ENCODE measurements around the gene C2CD4D.

The C2CD4D gene

GRCh38 chr1:151814426-151814825 is 25.2 kb downstream of the C2CD4D start:
- no peak for TF ChIP-seq POLR2AphosphoS5 (IDR thresholded peaks at IDR 0.05; ENCODE audit: low read depth, low read length)
- TF ChIP-seq, protein P1, sequence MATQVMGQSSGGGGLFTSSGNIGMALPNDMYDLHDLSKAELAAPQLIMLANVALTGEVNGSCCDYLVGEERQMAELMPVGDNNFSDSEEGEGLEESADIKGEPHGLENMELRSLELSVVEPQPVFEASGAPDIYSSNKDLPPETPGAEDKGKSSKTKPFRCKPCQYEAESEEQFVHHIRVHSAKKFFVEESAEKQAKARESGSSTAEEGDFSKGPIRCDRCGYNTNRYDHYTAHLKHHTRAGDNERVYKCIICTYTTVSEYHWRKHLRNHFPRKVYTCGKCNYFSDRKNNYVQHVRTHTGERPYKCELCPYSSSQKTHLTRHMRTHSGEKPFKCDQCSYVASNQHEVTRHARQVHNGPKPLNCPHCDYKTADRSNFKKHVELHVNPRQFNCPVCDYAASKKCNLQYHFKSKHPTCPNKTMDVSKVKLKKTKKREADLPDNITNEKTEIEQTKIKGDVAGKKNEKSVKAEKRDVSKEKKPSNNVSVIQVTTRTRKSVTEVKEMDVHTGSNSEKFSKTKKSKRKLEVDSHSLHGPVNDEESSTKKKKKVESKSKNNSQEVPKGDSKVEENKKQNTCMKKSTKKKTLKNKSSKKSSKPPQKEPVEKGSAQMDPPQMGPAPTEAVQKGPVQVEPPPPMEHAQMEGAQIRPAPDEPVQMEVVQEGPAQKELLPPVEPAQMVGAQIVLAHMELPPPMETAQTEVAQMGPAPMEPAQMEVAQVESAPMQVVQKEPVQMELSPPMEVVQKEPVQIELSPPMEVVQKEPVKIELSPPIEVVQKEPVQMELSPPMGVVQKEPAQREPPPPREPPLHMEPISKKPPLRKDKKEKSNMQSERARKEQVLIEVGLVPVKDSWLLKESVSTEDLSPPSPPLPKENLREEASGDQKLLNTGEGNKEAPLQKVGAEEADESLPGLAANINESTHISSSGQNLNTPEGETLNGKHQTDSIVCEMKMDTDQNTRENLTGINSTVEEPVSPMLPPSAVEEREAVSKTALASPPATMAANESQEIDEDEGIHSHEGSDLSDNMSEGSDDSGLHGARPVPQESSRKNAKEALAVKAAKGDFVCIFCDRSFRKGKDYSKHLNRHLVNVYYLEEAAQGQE (IDR thresholded peaks at IDR 0.05; ENCODE audit: insufficient read depth in 1 of 2, low read depth in 2 of 2, low read length in 2 of 2) = no peak
- no peak for TF ChIP-seq FOXP2 (optimal IDR thresholded peaks at IDR 0.05; ENCODE audit: borderline replicate concordance, extremely low read depth, extremely low read length, insufficient read depth)
- no peak for TF ChIP-seq SIN3A (IDR thresholded peaks at IDR 0.05; ENCODE audit: borderline replicate concordance, insufficient read depth, low read length)
- TF ChIP-seq TAF1 (IDR thresholded peaks at IDR 0.05; ENCODE audit: borderline replicate concordance, insufficient read depth, low read length) = no peak

- TF ChIP-seq FOXP2 (optimal IDR thresholded peaks at IDR 0.05; ENCODE audit: borderline replicate concordance, extremely low read depth, extremely low read length, insufficient read depth) (no peak), TAF1 (IDR thresholded peaks at IDR 0.05; ENCODE audit: borderline replicate concordance, insufficient read depth, low read length) (no peak), SIN3A (IDR thresholded peaks at IDR 0.05; ENCODE audit: borderline replicate concordance, insufficient read depth, low read length) (no peak), POLR2AphosphoS5 (IDR thresholded peaks at IDR 0.05; ENCODE audit: low read depth, low read length) (no peak)
- TF ChIP-seq, protein P1 (IDR thresholded peaks at IDR 0.05; ENCODE audit: insufficient read depth in 1 of 2, low read depth in 2 of 2, low read length in 2 of 2) = no peak
These were observed 26.2 kb downstream of the C2CD4D start for GRCh38 chr1:151813271-151813977.

DNA sequence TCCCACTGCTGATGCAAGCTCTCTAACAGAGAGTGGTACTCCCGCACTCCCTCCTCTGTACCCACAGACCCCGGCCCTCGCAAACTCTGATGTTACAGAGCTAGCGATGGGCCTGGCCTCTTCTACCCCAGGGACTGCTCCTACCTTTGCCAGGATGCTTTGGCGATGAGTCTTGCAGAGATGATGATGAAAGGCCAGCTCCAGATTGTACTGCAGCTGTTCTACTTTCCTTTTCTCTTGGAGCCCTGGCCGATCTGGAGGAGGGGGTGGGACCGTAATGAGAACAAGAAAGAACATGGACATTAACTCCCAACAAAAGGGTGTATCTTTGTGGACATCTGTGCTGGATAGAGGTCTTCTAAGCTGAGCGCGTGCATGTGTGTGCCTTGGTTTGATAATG is 28.4 kb downstream of the C2CD4D start:
- TF ChIP-seq POLR2AphosphoS5 (IDR thresholded peaks at IDR 0.05; ENCODE audit: low read depth, low read length) (no peak), TAF1 (IDR thresholded peaks at IDR 0.05; ENCODE audit: borderline replicate concordance, insufficient read depth, low read length) (no peak), FOXP2 (optimal IDR thresholded peaks at IDR 0.05; ENCODE audit: borderline replicate concordance, extremely low read depth, extremely low read length, insufficient read depth) (no peak), SIN3A (IDR thresholded peaks at IDR 0.05; ENCODE audit: borderline replicate concordance, insufficient read depth, low read length) (no peak)
- TF ChIP-seq, protein P1 (IDR thresholded peaks at IDR 0.05; ENCODE audit: insufficient read depth in 1 of 2, low read depth in 2 of 2, low read length in 2 of 2) = no peak

GRCh38 chr1:151809985-151810556 is 29.5 kb downstream of the C2CD4D start:
- no peak for TF ChIP-seq POLR2AphosphoS5 (IDR thresholded peaks at IDR 0.05; ENCODE audit: low read depth, low read length)
- no peak for TF ChIP-seq TAF1 (IDR thresholded peaks at IDR 0.05; ENCODE audit: borderline replicate concordance, insufficient read depth, low read length)
- TF ChIP-seq FOXP2 (optimal IDR thresholded peaks at IDR 0.05; ENCODE audit: borderline replicate concordance, extremely low read depth, extremely low read length, insufficient read depth) = no peak
- TF ChIP-seq SIN3A (IDR thresholded peaks at IDR 0.05; ENCODE audit: borderline replicate concordance, insufficient read depth, low read length) = no peak
- TF ChIP-seq, protein P1 (IDR thresholded peaks at IDR 0.05; ENCODE audit: insufficient read depth in 1 of 2, low read depth in 2 of 2, low read length in 2 of 2) = no peak
